ENCODE results near the gene RADIL.

Gene RADIL

DNA sequence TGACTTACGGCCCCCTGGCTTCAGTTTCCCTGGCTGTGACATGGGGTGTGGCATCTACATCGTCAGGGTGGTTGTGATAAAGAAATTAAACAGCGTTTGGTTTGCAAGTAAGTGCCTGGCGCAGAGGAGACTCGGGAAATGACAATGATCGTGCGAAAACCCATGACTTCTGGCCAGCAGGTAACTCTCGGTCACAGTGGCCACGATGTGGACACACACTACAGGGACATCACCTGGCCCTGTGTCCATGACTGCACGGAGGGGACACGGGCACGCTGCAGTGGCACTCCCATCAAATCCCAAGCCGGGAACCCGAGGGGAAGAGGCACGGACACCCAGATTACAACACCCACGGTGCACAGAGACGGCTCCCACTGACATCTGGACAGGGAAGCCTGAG lies 50.3 kb downstream of the RADIL start:
- no peaks in the 10 kb centered on the region for H3K36me3 ChIP-seq (ENCODE audit: control insufficient read depth, insufficient read depth, low read length)
- no peak overlapping the region for H3K4me3 ChIP-seq (replicated peaks; ENCODE audit: low read depth, low read length)
- H3K27me3 ChIP-seq (replicated peaks; ENCODE audit: control insufficient read depth, insufficient read depth, low read length) = no peaks in the 10 kb centered on the region
- TF ChIP-seq, protein P1, sequence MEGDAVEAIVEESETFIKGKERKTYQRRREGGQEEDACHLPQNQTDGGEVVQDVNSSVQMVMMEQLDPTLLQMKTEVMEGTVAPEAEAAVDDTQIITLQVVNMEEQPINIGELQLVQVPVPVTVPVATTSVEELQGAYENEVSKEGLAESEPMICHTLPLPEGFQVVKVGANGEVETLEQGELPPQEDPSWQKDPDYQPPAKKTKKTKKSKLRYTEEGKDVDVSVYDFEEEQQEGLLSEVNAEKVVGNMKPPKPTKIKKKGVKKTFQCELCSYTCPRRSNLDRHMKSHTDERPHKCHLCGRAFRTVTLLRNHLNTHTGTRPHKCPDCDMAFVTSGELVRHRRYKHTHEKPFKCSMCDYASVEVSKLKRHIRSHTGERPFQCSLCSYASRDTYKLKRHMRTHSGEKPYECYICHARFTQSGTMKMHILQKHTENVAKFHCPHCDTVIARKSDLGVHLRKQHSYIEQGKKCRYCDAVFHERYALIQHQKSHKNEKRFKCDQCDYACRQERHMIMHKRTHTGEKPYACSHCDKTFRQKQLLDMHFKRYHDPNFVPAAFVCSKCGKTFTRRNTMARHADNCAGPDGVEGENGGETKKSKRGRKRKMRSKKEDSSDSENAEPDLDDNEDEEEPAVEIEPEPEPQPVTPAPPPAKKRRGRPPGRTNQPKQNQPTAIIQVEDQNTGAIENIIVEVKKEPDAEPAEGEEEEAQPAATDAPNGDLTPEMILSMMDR (IDR thresholded peaks at IDR 0.05; ENCODE audit: insufficient read depth, low read length, poor library complexity, severe bottlenecking) = no peak
- DNase-seq (ENCODE audit: extremely low read depth, insufficient read length) = no peak

DNA sequence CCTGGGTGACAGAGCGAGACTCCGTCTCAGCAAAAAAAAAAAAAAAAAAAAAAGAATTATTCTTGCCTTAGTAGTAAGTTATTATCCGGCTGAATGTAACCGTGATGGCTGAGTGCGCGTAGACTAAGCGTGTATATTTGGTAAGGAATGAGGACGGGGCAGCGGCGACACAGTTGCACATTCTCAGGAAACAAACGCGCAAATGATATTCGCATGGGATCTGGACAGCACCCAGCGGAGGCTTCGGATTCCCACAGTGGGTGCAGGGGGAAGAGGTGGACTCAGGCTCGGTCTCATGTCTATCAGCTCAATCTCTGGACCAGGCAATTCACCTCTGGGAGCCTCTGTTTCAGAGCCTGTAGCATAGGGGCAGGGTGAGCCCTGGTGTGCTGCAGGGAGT lies 50.8 kb downstream of the RADIL start:
- DNase-seq (ENCODE audit: extremely low read depth, insufficient read length) = no peak
- Histone ChIP-seq H3K4me3 (replicated peaks; ENCODE audit: low read depth, low read length) (no peak overlapping the region), H3K27me3 (replicated peaks; ENCODE audit: control insufficient read depth, insufficient read depth, low read length) (no peaks in the 10 kb centered on the region), H3K36me3 (ENCODE audit: control insufficient read depth, insufficient read depth, low read length) (no peaks in the 10 kb centered on the region)
- TF ChIP-seq, protein P1 (IDR thresholded peaks at IDR 0.05; ENCODE audit: insufficient read depth, low read length, poor library complexity, severe bottlenecking) = no peak

DNA sequence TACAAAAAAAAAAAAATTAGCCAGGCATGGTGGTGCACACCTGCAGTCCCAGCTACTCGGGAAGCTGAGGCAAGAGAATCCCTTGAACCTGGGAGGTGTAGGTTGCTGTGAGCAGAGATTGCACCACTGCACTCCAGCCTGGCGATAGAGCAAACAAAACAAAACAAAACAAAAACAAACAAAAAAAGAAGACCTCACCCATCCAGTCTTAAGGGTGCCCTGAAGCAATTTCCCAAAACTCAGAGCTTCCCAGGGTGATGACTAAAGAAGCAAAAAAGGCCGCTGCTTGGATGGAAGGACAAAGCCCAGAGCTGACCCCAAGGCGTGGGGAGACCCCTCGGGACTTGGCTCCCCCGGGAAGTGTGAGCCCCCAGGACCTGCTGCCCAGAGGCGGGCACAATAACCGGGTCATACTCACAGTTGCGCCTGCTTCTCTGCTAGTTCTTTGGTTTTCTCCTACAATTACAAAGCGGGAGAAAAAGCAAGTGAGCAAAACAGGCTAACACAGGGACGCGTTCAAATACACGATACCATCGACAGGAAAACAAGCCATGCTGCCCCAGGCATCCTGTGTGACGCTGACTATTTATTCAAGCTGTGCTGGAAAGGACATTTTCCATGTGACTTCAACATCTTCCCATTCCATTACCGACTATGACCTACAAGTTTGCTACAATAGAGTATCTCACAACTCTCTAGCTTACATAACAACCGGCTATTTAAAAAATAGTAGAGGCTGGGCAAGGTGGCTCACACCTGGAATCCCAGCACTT lies 51.6 kb downstream of the RADIL start:
- TF ChIP-seq, protein P1 (IDR thresholded peaks at IDR 0.05; ENCODE audit: insufficient read depth, low read length, poor library complexity, severe bottlenecking) = no peak
- no peaks in the 10 kb centered on the region for H3K27me3 ChIP-seq (replicated peaks; ENCODE audit: control insufficient read depth, insufficient read depth, low read length)

GRCh38 chr7:4830176-4830575 lies 53.3 kb downstream of the RADIL start:
- Histone ChIP-seq H3K4me3 (replicated peaks; ENCODE audit: low read depth, low read length) (no peak overlapping the region), H3K27me3 (replicated peaks; ENCODE audit: control insufficient read depth, insufficient read depth, low read length) (no peaks in the 10 kb centered on the region), H3K36me3 (ENCODE audit: control insufficient read depth, insufficient read depth, low read length) (no peaks in the 10 kb centered on the region)
- DNase-seq (ENCODE audit: extremely low read depth, insufficient read length) = peak; percentile 39
- TF ChIP-seq, protein P1 (IDR thresholded peaks at IDR 0.05; ENCODE audit: insufficient read depth, low read length, poor library complexity, severe bottlenecking) = peak; percentile 89

More for the DNA sequence above, 51.6 kb downstream of the RADIL start:
- Histone ChIP-seq H3K36me3 (ENCODE audit: control insufficient read depth, insufficient read depth, low read length) (no peaks in the 10 kb centered on the region), H3K4me3 (replicated peaks; ENCODE audit: low read depth, low read length) (no peak overlapping the region)
- no peak for DNase-seq (ENCODE audit: extremely low read depth, insufficient read length)

GRCh38 chr7:4828720-4829383 lies 54.7 kb downstream of the RADIL start:
- H3K36me3 ChIP-seq (ENCODE audit: control insufficient read depth, insufficient read depth, low read length) = no peaks in the 10 kb centered on the region
- DNase-seq (ENCODE audit: extremely low read depth, insufficient read length) = no peak
- no peaks in the 10 kb centered on the region for H3K27me3 ChIP-seq (replicated peaks; ENCODE audit: control insufficient read depth, insufficient read depth, low read length)
- TF ChIP-seq, protein P1 (IDR thresholded peaks at IDR 0.05; ENCODE audit: insufficient read depth, low read length, poor library complexity, severe bottlenecking) = no peak
- no peak overlapping the region for H3K4me3 ChIP-seq (replicated peaks; ENCODE audit: low read depth, low read length)

Data from GM06990 (cell line).